HCT116 (cell line): Measurements from ENCODE around the gene MX2. TPM values are rescaled to one million over a fixed set of nuclear protein-coding genes. Genes with fewer than 3 reads are reported as not detected.

Experiments
- ATAC-seq: fragments of 200-7000 bp; cut with Tn5 transposase; 2 replicates; pipeline ENCODE4 v1.9.1; 2020; ENCODE audit warnings: mild to moderate bottlenecking, moderate library complexity
- BruUV-seq: library from RNA; stranded (reverse); fragments of 400-500 nt; replicated peaks from 2 replicates; lab custom pipeline; 2021; lab: Mats Ljungman, UMichigan
- CTCF ChIA-PET: fragments of 300-600 bp; sonication (Branson Sonifier 250); formaldehyde crosslinking; loops from one replicate; lab custom pipeline; 2021; ENCODE audit warnings: antibody characterized with exemption; lab: Charles Lee
- POLR2A ChIA-PET: fragments of 300-600, 350-600 bp; sonication (Branson Sonifier 250); formaldehyde crosslinking; loops from one replicate; lab custom pipeline; 2021; ENCODE audit warnings: antibody characterized with exemption; lab: Charles Lee
- RAD21 ChIA-PET, 2 experiments: fragments of 300-600 bp; sonication (Branson Sonifier 250); formaldehyde crosslinking; loops; one replicate each; lab custom pipeline; 2023; ENCODE audit warnings: low total read pairs in 2 of 2; ENCODE audit not compliant: uncharacterized antibody in 2 of 2, unreplicated experiment in 2 of 2, low non-redundant PET in 1 of 2; lab: Charles Lee
- DNase-seq: peaks from one replicate; pipeline ENCODE4 v3.0.0-alpha.2; 2010; ENCODE audit warnings: low read depth, low spot score
- H2AFZ ChIP-seq: fragments of 200-600 bp; shearing (Covaris generic), sonication (generic); 2 replicates; pipeline ENCODE4 v1.6.1; 2017; ENCODE audit warnings: low read depth, mixed run types, mixed read lengths, antibody characterized with exemption, low read length; ENCODE audit not compliant: poor library complexity, severe bottlenecking
- H3K27ac ChIP-seq: 2 replicates; pipeline ENCODE4 v1.5.1; 2012; ENCODE audit warnings: low read depth, low read length
- H3K27me3 ChIP-seq: fragments of 200-600 bp; sonication (generic); 2 replicates; pipeline ENCODE4 v1.6.1; 2016; ENCODE audit warnings: mixed run types, low read length, mixed read lengths; ENCODE audit not compliant: insufficient read depth
- H3K36me3 ChIP-seq, 2 experiments: fragments of 200-500 bp in 1 of 2; fragments of 200-600 bp in 1 of 2; sonication (Bioruptor generic) in 1 of 2; sonication (generic) in 1 of 2; 2 replicates each; pipeline versions ENCODE4 v1.5.1 to v1.6.1; 2014 to 2016; ENCODE audit warnings: low read length in 2 of 2, inconsistent platforms in 1 of 2, mixed read lengths in 1 of 2, mixed run types in 1 of 2; ENCODE audit not compliant: insufficient read depth in 2 of 2, control insufficient read depth in 1 of 2
- H3K4me1 ChIP-seq, 2 experiments: fragments of 200-600 bp in 1 of 2; sonication (generic) in 1 of 2; 2 replicates each; pipeline versions ENCODE4 v1.5.1 to v1.6.1; 2012 to 2017; ENCODE audit warnings: low read length in 2 of 2, inconsistent platforms in 1 of 2, mild to moderate bottlenecking in 1 of 2, mixed read lengths in 1 of 2, mixed run types in 1 of 2, moderate library complexity in 1 of 2; ENCODE audit not compliant: insufficient read depth in 2 of 2, control insufficient read depth in 1 of 2
- H3K4me2 ChIP-seq: fragments of 200-600 bp; sonication (generic); 2 replicates; pipeline ENCODE4 v1.6.1; 2017; ENCODE audit warnings: mixed run types, low read length, mixed read lengths
- H3K4me3 ChIP-seq, 2 experiments: fragments of 200-600 bp in 1 of 2; sonication (generic) in 1 of 2; replicated peaks in 1 of 2; 2 replicates each; pipeline ENCODE4 v1.5.1; 2011 to 2016; ENCODE audit warnings: low read length in 2 of 2, control low read depth in 1 of 2, low read depth in 1 of 2, mild to moderate bottlenecking in 1 of 2, mixed read lengths in 1 of 2, mixed run types in 1 of 2
- H3K79me2 ChIP-seq: fragments of 200-600 bp; sonication (generic); 2 replicates; pipeline ENCODE4 v1.6.1; 2017; ENCODE audit warnings: mild to moderate bottlenecking, mixed run types, low read length, moderate library complexity, mixed read lengths; ENCODE audit not compliant: insufficient read depth
- H3K9ac ChIP-seq: fragments of 200-600 bp; sonication (generic); 2 replicates; pipeline ENCODE4 v1.6.1; 2016; ENCODE audit warnings: low read length, mixed read lengths
- H3K9me2 ChIP-seq: fragments of 200-600 bp; sonication (generic), shearing (Covaris generic); 2 replicates; pipeline ENCODE4 v1.6.1; 2017; ENCODE audit warnings: mixed run types, mild to moderate bottlenecking, moderate library complexity; ENCODE audit not compliant: insufficient read depth
- H3K9me3 ChIP-seq, 2 experiments: fragments of 200-500 bp in 1 of 2; fragments of 200-600 bp in 1 of 2; sonication (Bioruptor generic) in 1 of 2; sonication (generic) in 1 of 2; 2 replicates each; pipeline ENCODE4 v1.6.1; 2014 to 2017; ENCODE audit warnings: low read length in 2 of 2, mixed read lengths in 2 of 2, inconsistent platforms in 1 of 2, low read depth in 1 of 2, mild to moderate bottlenecking in 1 of 2, mixed run types in 1 of 2, moderate library complexity in 1 of 2; ENCODE audit not compliant: control insufficient read depth in 1 of 2, insufficient read depth in 1 of 2
- H4K20me1 ChIP-seq: fragments of 200-600 bp; sonication (generic), shearing (Covaris generic); 2 replicates; pipeline ENCODE4 v1.6.1; 2017; ENCODE audit warnings: mixed run types, mild to moderate bottlenecking, moderate library complexity; ENCODE audit not compliant: insufficient read depth
- ATF3 ChIP-seq: IDR thresholded peaks from 2 replicates; pipeline ENCODE4 v1.6.1; 2012
- CEBPB ChIP-seq: IDR thresholded peaks from 2 replicates; pipeline ENCODE4 v1.6.1; 2012; ENCODE audit warnings: low read depth
- CTCF ChIP-seq, 3 experiments: fragments of 200-600 bp in 1 of 3; sonication (generic) in 1 of 3; IDR thresholded peaks in 2 of 3; conservative IDR thresholded peaks in 1 of 3; 2 replicates each; pipeline ENCODE4 v1.5.1; 2012 to 2017; ENCODE audit warnings: low read depth in 2 of 3, low read length in 2 of 3, antibody characterized with exemption in 1 of 3, borderline replicate concordance in 1 of 3, control low read depth in 1 of 3, mild to moderate bottlenecking in 1 of 3, mixed read lengths in 1 of 3, mixed run types in 1 of 3, moderate library complexity in 1 of 3; ENCODE audit not compliant: insufficient read depth in 1 of 3
- EZH2 ChIP-seq: fragments of 200-600 bp; sonication (generic); IDR thresholded peaks from 2 replicates; pipeline ENCODE4 v1.6.1; 2017; ENCODE audit warnings: antibody characterized with exemption, mixed run types
- FOSL1 ChIP-seq: IDR thresholded peaks from 2 replicates; pipeline ENCODE4 v1.6.1; 2012; ENCODE audit warnings: low read depth
- JUND ChIP-seq: IDR thresholded peaks from 2 replicates; pipeline ENCODE4 v1.6.1; 2012
- MAX ChIP-seq: IDR thresholded peaks from 2 replicates; pipeline ENCODE4 v1.6.1; 2012
- POLR2AphosphoS5 ChIP-seq: IDR thresholded peaks from 2 replicates; pipeline ENCODE4 v1.6.1; 2011; ENCODE audit warnings: mild to moderate bottlenecking, low read depth, low read length, moderate library complexity
- REST ChIP-seq: IDR thresholded peaks from 2 replicates; pipeline ENCODE4 v1.6.1; 2012; ENCODE audit warnings: low read depth
- SP1 ChIP-seq: IDR thresholded peaks from 2 replicates; pipeline ENCODE4 v1.6.1; 2012; ENCODE audit warnings: low read depth
- TCF7L2 ChIP-seq: IDR thresholded peaks from 2 replicates; pipeline ENCODE4 v1.7.0; 2011; ENCODE audit warnings: borderline replicate concordance, inconsistent platforms; ENCODE audit not compliant: insufficient read depth, insufficient read length; ENCODE audit errors: extremely low read depth
- ZFX ChIP-seq: fragments of 450-650 bp; IDR thresholded peaks from 2 replicates; pipeline ENCODE4 v1.6.1; 2017
- ZNF274 ChIP-seq: fragments of 200-500 bp; sonication (Bioruptor generic); IDR thresholded peaks from 2 replicates; pipeline ENCODE4 v1.6.1; 2014; ENCODE audit warnings: mild to moderate bottlenecking, low read depth, low read length, inconsistent platforms
- intact Hi-C: fragments of 100-400 bp; cut with micrococcal nuclease; formaldehyde crosslinking; loops from 2 replicates; pipeline ENCODE4 v1.10.0; 2022
- total RNA-seq: library from RNA; stranded (reverse); gene quantifications from one replicate; pipeline ENCODE4 v1.2.1, GENCODE V29; 2021; ENCODE audit not compliant: unreplicated experiment

The MX2 gene
- total RNA-seq, 1 experiment from 2014 or later = 0.22 TPM

- CTCF ChIA-PET = no interaction called here
- BruUV-seq = no TSS peak
Measured at GRCh38 chr21:41317063-41317392, 44.8 kb upstream of the MX2 start.

More at GRCh38 chr21:41317063-41317392, 44.8 kb upstream of the MX2 start:
- H3K4me1 ChIP-seq = no peaks in the 10 kb centered on the region
- no peak overlapping the region for H2AFZ ChIP-seq
- H3K27me3 ChIP-seq = no peaks in the 10 kb centered on the region
- DNase-seq = no peak
- no peak overlapping the region for H3K4me3 ChIP-seq
- H3K36me3 ChIP-seq = no peaks in the 10 kb centered on the region
- H3K9me3 ChIP-seq = no peaks in the 10 kb centered on the region
- no peak overlapping the region for H3K9ac ChIP-seq
- no peak for ATAC-seq
- no peak overlapping the region for H3K4me2 ChIP-seq
- no peaks in the 10 kb centered on the region for H4K20me1 ChIP-seq
- RAD21 ChIA-PET = no interaction called here
- H3K79me2 ChIP-seq = no peaks in the 10 kb centered on the region
- intact Hi-C loops = no loop called here
- no peak overlapping the region for H3K27ac ChIP-seq
- POLR2A ChIA-PET = no interaction called here
- TF ChIP-seq ATF3 (no peak), ZNF274 (no peak), FOSL1 (no peak), MAX (no peak), SP1 (no peak), ZFX (no peak), POLR2AphosphoS5 (no peak), REST (no peak), JUND (no peak), CEBPB (no peak), CTCF (IDR thresholded peaks at IDR 0.05 in 2 of 3, conservative IDR thresholded peaks at IDR 0.05 in 1 of 3; ENCODE audit: borderline replicate concordance in 1 of 3, insufficient read depth in 1 of 3, low read depth in 2 of 3, low read length in 2 of 3) (no peak), EZH2 (no peak), TCF7L2 (no peak)
- no peaks in the 10 kb centered on the region for H3K9me2 ChIP-seq
